HepG2 (cell line): ENCODE measurements around the gene ZNF615. TPM values are rescaled to one million over a fixed set of nuclear protein-coding genes. Genes with fewer than 3 reads are reported as not detected.

Experiments used
- BORCS8-MEF2B ChIP-seq: sonication (generic); formaldehyde crosslinking; IDR thresholded peaks from 2 replicates; pipeline ENCODE4 v1.8.0; 2022; ENCODE audit warnings: mild to moderate bottlenecking, missing genetic modification reagents
- CBX5 ChIP-seq: sonication (generic); formaldehyde crosslinking; IDR thresholded peaks from 2 replicates; pipeline ENCODE4 v1.4.0; 2020; ENCODE audit warnings: missing genetic modification reagents, borderline replicate concordance
- ETV5 ChIP-seq: IDR thresholded peaks from 2 replicates; pipeline ENCODE4 v1.6.1; 2018; ENCODE audit warnings: missing biosample characterization, missing genetic modification reagents, inconsistent platforms, borderline replicate concordance
- FOXP1 ChIP-seq, 2 experiments: fragments of 450-650 bp in 1 of 2; IDR thresholded peaks; 2 replicates each; pipeline ENCODE4 v1.6.1; 2017 to 2018; ENCODE audit warnings: antibody characterized with exemption in 1 of 2
- GLI4 ChIP-seq: sonication (generic); formaldehyde crosslinking; IDR thresholded peaks from 2 replicates; pipeline ENCODE4 v1.5.1; 2020; ENCODE audit warnings: missing genetic modification reagents, mild to moderate bottlenecking, moderate library complexity, borderline replicate concordance
- HHEX ChIP-seq: IDR thresholded peaks from 2 replicates; pipeline ENCODE4 v1.6.1; 2016; ENCODE audit warnings: control low read depth
- HMG20A ChIP-seq: IDR thresholded peaks from 2 replicates; pipeline ENCODE4 v1.6.1; 2016; ENCODE audit warnings: borderline replicate concordance
- PHF21A ChIP-seq: sonication (generic); formaldehyde crosslinking; IDR thresholded peaks from 2 replicates; pipeline ENCODE4 v1.5.0; 2020; ENCODE audit warnings: mild to moderate bottlenecking, missing genetic modification reagents
- SIX4 ChIP-seq: sonication (generic); formaldehyde crosslinking; IDR thresholded peaks from 2 replicates; pipeline ENCODE4 v1.4.0; 2020; ENCODE audit warnings: missing genetic modification reagents
- SRF ChIP-seq: IDR thresholded peaks from 2 replicates; pipeline ENCODE4 v1.6.1; 2011; ENCODE audit warnings: mild to moderate bottlenecking, low read depth, low read length, moderate library complexity
- TRIM24 ChIP-seq: sonication (generic); formaldehyde crosslinking; IDR thresholded peaks from 2 replicates; pipeline ENCODE4 v1.8.0; 2022; ENCODE audit warnings: mild to moderate bottlenecking, missing genetic modification reagents
- ZMAT3 ChIP-seq: sonication (generic); formaldehyde crosslinking; conservative IDR thresholded peaks from 2 replicates; pipeline ENCODE4 v1.7.0; 2021; ENCODE audit warnings: missing genetic modification reagents
- ZNF232 ChIP-seq: sonication (generic); formaldehyde crosslinking; IDR thresholded peaks from 2 replicates; pipeline ENCODE4 v1.4.0; 2020; ENCODE audit warnings: missing genetic modification reagents, borderline replicate concordance
- ZNF431 ChIP-seq: sonication (generic); formaldehyde crosslinking; IDR thresholded peaks from 2 replicates; pipeline ENCODE4 v1.9.0; 2022; ENCODE audit warnings: missing genetic modification reagents, low read depth, mild to moderate bottlenecking, borderline replicate concordance
- ZNF674 ChIP-seq: sonication (generic); formaldehyde crosslinking; IDR thresholded peaks from 2 replicates; pipeline ENCODE4 v1.5.0; 2020; ENCODE audit warnings: low read depth, mild to moderate bottlenecking, missing genetic modification reagents
- ZNF83 ChIP-seq: sonication (generic); formaldehyde crosslinking; IDR thresholded peaks from 2 replicates; pipeline ENCODE4 v1.4.0; 2020; ENCODE audit warnings: missing genetic modification reagents, mild to moderate bottlenecking, borderline replicate concordance
- ZNF839 ChIP-seq: sonication (generic); formaldehyde crosslinking; IDR thresholded peaks from 2 replicates; pipeline ENCODE4 v1.4.0; 2020; ENCODE audit warnings: missing genetic modification reagents, mild to moderate bottlenecking, borderline replicate concordance
- polyA plus RNA-seq, 8 experiments: library from polyadenylated mRNA; depleted of rRNA in 3 of 8; stranded (reverse) in 7 of 8; unstranded in 1 of 8; fragments of >200 nt; fragmentation: Illumina TruSeq in 4 of 8; extraction: Trizol in 4 of 8; gene quantifications; 2 replicates each; pipeline versions ENCODE4 v1.2.1 to v1.2.3, GENCODE V29; 2011 to 2016; ENCODE audit warnings: low read depth in 4 of 8, missing spikeins in 1 of 8, mixed read lengths in 1 of 8; ENCODE audit not compliant: insufficient read depth in 1 of 8
- total RNA-seq, 5 experiments: library from RNA; depleted of rRNA; stranded (reverse); fragments of >200 nt; fragmentation: Illumina TruSeq; extraction: Trizol; gene quantifications; 2 replicates each; pipeline ENCODE4 v1.2.3, GENCODE V29; 2016; ENCODE audit warnings: low read depth in 1 of 5
- TF ChIP-seq, protein P1 (sequence below): sonication (generic); formaldehyde crosslinking; conservative IDR thresholded peaks from 2 replicates; pipeline ENCODE4 v1.5.0; 2020; ENCODE audit warnings: missing genetic modification reagents
- TF ChIP-seq, protein P2 (sequence below): sonication (generic); formaldehyde crosslinking; IDR thresholded peaks from 2 replicates; pipeline ENCODE4 v1.8.1; 2023; ENCODE audit warnings: missing genetic modification reagents, mild to moderate bottlenecking, borderline replicate concordance
- TF ChIP-seq, protein P3 (sequence below): sonication (generic); formaldehyde crosslinking; conservative IDR thresholded peaks from 2 replicates; pipeline ENCODE4 v1.8.0; 2022; ENCODE audit warnings: missing genetic modification reagents
- TF ChIP-seq, protein P4 (sequence below): sonication (generic); formaldehyde crosslinking; IDR thresholded peaks from 2 replicates; pipeline ENCODE4 v1.4.0; 2020; ENCODE audit warnings: missing genetic modification reagents
- TF ChIP-seq, protein P5 (sequence below): IDR thresholded peaks from 2 replicates; pipeline ENCODE4 v1.6.1; 2016; ENCODE audit warnings: missing biosample characterization, missing genetic modification reagents, low read depth
- TF ChIP-seq, protein P6 (sequence below): IDR thresholded peaks from 2 replicates; pipeline ENCODE4 v1.6.1; 2012; ENCODE audit warnings: inconsistent platforms

Gene ZNF615
- total and polyA plus RNA-seq, 2 of the 13 experiments (the other 11 are each of a cell fraction or from before 2014, with no cell fraction given) = 5.2 to 7.8 TPM

DNA sequence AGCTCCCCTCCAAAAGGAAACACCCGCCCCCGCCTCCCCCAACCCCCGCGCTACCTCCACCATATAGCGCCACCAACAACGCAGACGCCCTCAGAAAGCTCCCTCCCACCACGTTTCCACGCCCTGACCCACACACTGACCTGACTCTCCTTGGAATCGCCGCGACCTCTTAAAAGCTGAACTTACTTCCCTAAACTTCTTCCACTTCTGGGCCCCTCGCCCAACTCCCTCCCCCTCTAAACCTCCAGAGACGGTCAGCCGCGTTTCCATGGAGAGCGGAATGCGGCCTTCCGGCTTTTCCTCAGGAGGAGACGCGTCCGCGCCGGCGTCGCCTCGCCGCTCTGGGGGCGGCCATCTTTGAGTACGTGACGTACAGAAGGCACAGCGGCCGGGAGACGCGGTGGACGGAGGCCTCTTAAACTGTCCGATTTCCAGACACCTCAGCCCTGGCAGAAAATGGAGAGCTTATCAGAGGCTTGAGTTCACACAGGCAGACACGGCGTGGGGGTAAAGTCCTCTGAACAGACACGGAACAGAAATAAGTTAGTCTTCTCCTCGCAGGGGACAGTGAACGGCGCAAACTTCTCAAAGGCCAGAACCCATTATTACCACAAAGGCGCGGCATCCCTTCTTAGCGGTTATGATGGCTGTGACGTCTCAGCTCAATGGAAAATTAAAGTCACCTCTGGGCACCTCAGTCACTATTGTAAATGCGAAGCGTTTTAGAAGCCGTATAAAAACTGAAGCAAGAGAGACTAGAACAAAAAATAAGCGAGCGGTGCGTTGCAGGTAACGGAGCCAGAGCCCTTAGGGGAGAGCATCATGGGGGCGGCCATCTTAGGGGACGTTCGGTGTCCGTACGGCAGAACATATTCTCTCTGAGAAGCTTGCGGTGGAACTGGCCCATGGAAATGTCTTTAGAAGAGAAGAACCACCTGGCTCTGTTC lies 40.8 kb upstream of the ZNF615 start, which contains the start of gene ZNF432 (continued):
- TF ChIP-seq GLI4 (peak; percentile 42; the same call in 1 of the 2 replicates), ZNF431 (CRISPR knock-in tag) (no peak), HHEX (CRISPR knock-in tag) (no peak), ZNF674 (CRISPR knock-in tag) (no peak), ZMAT3 (CRISPR knock-in tag) (no peak), PHF21A (CRISPR knock-in tag) (peak; percentile 42; the same call in 1 of the 2 replicates), ZNF839 (CRISPR knock-in tag) (no peak), ETV5 (CRISPR knock-in tag) (peak; percentile 76), SRF (no peak), FOXP1 (IDR thresholded peaks at IDR 0.05) (no peak), FOXP1 (CRISPR knock-in tag; IDR thresholded peaks at IDR 0.05) (no peak), CBX5 (CRISPR knock-in tag) (peak; percentile 16; the same call in 1 of the 2 replicates), BORCS8-MEF2B (CRISPR knock-in tag) (peak; percentile 38; the same call in 1 of the 2 replicates), ZNF83 (CRISPR knock-in tag) (peak; percentile 55; the same call in 1 of the 2 replicates), ZNF232 (CRISPR knock-in tag) (peak; percentile 76; the same call in 1 of the 2 replicates), SIX4 (CRISPR knock-in tag) (peak; percentile 11; the same call in 1 of the 2 replicates), TRIM24 (no peak), HMG20A (CRISPR knock-in tag) (no peak; the same call in 1 of the 2 replicates)
- TF ChIP-seq, protein P1, sequence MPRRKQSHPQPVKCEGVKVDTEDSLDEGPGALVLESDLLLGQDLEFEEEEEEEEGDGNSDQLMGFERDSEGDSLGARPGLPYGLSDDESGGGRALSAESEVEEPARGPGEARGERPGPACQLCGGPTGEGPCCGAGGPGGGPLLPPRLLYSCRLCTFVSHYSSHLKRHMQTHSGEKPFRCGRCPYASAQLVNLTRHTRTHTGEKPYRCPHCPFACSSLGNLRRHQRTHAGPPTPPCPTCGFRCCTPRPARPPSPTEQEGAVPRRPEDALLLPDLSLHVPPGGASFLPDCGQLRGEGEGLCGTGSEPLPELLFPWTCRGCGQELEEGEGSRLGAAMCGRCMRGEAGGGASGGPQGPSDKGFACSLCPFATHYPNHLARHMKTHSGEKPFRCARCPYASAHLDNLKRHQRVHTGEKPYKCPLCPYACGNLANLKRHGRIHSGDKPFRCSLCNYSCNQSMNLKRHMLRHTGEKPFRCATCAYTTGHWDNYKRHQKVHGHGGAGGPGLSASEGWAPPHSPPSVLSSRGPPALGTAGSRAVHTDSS (CRISPR knock-in tag) = no peak
- TF ChIP-seq, protein P2, sequence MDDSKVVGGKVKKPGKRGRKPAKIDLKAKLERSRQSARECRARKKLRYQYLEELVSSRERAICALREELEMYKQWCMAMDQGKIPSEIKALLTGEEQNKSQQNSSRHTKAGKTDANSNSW (CRISPR knock-in tag) = no peak
- TF ChIP-seq, protein P3, sequence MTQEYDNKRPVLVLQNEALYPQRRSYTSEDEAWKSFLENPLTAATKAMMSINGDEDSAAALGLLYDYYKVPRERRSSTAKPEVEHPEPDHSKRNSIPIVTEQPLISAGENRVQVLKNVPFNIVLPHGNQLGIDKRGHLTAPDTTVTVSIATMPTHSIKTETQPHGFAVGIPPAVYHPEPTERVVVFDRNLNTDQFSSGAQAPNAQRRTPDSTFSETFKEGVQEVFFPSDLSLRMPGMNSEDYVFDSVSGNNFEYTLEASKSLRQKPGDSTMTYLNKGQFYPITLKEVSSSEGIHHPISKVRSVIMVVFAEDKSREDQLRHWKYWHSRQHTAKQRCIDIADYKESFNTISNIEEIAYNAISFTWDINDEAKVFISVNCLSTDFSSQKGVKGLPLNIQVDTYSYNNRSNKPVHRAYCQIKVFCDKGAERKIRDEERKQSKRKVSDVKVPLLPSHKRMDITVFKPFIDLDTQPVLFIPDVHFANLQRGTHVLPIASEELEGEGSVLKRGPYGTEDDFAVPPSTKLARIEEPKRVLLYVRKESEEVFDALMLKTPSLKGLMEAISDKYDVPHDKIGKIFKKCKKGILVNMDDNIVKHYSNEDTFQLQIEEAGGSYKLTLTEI (CRISPR knock-in tag) = no peak
- TF ChIP-seq, protein P4, sequence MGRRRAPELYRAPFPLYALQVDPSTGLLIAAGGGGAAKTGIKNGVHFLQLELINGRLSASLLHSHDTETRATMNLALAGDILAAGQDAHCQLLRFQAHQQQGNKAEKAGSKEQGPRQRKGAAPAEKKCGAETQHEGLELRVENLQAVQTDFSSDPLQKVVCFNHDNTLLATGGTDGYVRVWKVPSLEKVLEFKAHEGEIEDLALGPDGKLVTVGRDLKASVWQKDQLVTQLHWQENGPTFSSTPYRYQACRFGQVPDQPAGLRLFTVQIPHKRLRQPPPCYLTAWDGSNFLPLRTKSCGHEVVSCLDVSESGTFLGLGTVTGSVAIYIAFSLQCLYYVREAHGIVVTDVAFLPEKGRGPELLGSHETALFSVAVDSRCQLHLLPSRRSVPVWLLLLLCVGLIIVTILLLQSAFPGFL (CRISPR knock-in tag) = no peak
- TF ChIP-seq, protein P5, sequence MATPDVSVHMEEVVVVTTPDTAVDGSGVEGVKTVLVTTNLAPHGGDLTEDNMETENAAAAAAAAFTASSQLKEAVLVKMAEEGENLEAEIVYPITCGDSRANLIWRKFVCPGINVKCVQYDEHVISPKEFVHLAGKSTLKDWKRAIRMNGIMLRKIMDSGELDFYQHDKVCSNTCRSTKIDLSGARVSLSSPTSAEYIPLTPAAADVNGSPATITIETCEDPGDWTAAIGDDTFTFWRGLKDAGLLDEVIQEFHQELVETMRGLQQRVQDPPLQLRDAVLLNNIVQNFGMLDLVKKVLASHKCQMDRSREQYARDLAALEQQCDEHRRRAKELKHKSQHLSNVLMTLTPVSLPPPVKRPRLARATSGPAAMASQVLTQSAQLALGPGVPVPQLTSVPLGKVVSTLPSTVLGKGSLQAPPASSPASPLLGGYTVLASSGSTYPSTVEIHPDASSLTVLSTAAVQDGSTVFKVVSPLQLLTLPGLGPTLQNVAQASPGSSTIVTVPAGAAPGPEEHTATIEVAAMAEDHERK (CRISPR knock-in tag) = peak; percentile 82
- TF ChIP-seq, protein P6, sequence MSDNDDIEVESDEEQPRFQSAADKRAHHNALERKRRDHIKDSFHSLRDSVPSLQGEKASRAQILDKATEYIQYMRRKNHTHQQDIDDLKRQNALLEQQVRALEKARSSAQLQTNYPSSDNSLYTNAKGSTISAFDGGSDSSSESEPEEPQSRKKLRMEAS = peak; percentile 57
